Esophagus muscularis mucosa (tissue), 4 donors: ENCODE results near the gene PNISR. TPM values are rescaled to one million over a fixed set of nuclear protein-coding genes. Genes with fewer than 3 reads are reported as not detected.
"Not testable (repeated sequence)": the region's sequence is repeated elsewhere in the genome, so short reads cannot be mapped to it uniquely, and the experiment has no call there.

ENCODE experiments used
- DNase-seq: peaks from one replicate; pipeline ENCODE4 v3.0.0-alpha.2; 2017; ENCODE audit errors: extremely low spot score
- H3K27ac ChIP-seq, 4 donors: fragments of 200-600 bp; sonication (generic); replicated peaks in 1 of 4; 1 replicate in 3 of 4; 2 replicates in 1 of 4; pipeline ENCODE4 v1.5.1; 2016 to 2019; ENCODE audit warnings: mild to moderate bottlenecking in 1 of 4
- H3K27me3 ChIP-seq, 4 donors: fragments of 200-600 bp; sonication (generic); one replicate each; pipeline versions ENCODE4 v1.5.1 to v1.6.0; 2016 to 2019
- H3K36me3 ChIP-seq, 4 donors: fragments of 200-600 bp; sonication (generic); one replicate each; pipeline ENCODE4 v1.5.1; 2016 to 2019
- H3K4me1 ChIP-seq, 4 donors: fragments of 200-600 bp; sonication (generic); one replicate each; pipeline ENCODE4 v1.5.1; 2016 to 2019
- H3K4me3 ChIP-seq, 4 donors: fragments of 200-600 bp; sonication (generic); 1 replicate in 2 of 4; 2 replicates in 2 of 4; pipeline ENCODE4 v1.5.1; 2016 to 2019; ENCODE audit warnings: mild to moderate bottlenecking in 4 of 4, moderate library complexity in 1 of 4
- H3K9me3 ChIP-seq, 4 donors: fragments of 200-600 bp; sonication (generic); 1 replicate in 3 of 4; 2 replicates in 1 of 4; pipeline ENCODE4 v1.5.1; 2016 to 2019
- EP300 ChIP-seq: sonication (generic); formaldehyde crosslinking; IDR thresholded peaks from one replicate; pipeline ENCODE4 v1.6.1; 2017; ENCODE audit warnings: antibody characterized with exemption
- POLR2A ChIP-seq: fragments of 450-650 bp; IDR thresholded peaks from one replicate; pipeline ENCODE4 v1.6.1; 2017; ENCODE audit warnings: antibody characterized with exemption, moderate library complexity, mild to moderate bottlenecking, low read depth
- POLR2AphosphoS5 ChIP-seq, 2 donors: sonication (generic); formaldehyde crosslinking; IDR thresholded peaks; one replicate each; pipeline ENCODE4 v1.6.1; 2017; ENCODE audit warnings: antibody characterized with exemption in 2 of 2
- WGBS: methylation state at CpG from one replicate; pipeline ENCODE4 v1.1.5; 2018; 5-methylcytosine and 5-hydroxymethylcytosine counted together
- intact Hi-C: fragments of 100-400 bp; cut with DNase I; formaldehyde crosslinking; loops from one replicate; pipeline ENCODE4 v1.15.1; 2023
- total RNA-seq, 4 donors: library from RNA; depleted of rRNA; stranded (reverse); fragments of >200 nt; gene quantifications; one replicate each; pipeline versions ENCODE4 v1.1.0 to v1.2.1, GENCODE V29; 2016
- TF ChIP-seq, protein P1 (sequence below), 3 experiments: fragments of 200-600 bp in 2 of 3; fragments of 450-650 bp in 1 of 3; sonication (generic) in 2 of 3; IDR thresholded peaks; one replicate each; pipeline ENCODE4 v1.5.1; 2017 to 2019; ENCODE audit warnings: antibody characterized with exemption in 3 of 3, mild to moderate bottlenecking in 2 of 3, moderate library complexity in 1 of 3

PNISR gene, protein sequence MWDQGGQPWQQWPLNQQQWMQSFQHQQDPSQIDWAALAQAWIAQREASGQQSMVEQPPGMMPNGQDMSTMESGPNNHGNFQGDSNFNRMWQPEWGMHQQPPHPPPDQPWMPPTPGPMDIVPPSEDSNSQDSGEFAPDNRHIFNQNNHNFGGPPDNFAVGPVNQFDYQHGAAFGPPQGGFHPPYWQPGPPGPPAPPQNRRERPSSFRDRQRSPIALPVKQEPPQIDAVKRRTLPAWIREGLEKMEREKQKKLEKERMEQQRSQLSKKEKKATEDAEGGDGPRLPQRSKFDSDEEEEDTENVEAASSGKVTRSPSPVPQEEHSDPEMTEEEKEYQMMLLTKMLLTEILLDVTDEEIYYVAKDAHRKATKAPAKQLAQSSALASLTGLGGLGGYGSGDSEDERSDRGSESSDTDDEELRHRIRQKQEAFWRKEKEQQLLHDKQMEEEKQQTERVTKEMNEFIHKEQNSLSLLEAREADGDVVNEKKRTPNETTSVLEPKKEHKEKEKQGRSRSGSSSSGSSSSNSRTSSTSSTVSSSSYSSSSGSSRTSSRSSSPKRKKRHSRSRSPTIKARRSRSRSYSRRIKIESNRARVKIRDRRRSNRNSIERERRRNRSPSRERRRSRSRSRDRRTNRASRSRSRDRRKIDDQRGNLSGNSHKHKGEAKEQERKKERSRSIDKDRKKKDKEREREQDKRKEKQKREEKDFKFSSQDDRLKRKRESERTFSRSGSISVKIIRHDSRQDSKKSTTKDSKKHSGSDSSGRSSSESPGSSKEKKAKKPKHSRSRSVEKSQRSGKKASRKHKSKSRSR
- 100 to 1,000 TPM in 1 of 4 donors, 10 to 100 TPM in 3; 45.6 to 115 (median 57.4) TPM for total RNA-seq

GRCh38 chr6:99424761-99425646, at the start of gene PNISR:
PNISR (minus strand) TSS chr6:99425308; CDS start chr6:99414659, 10,649 bp downstream.
- TF ChIP-seq, protein P1, sequence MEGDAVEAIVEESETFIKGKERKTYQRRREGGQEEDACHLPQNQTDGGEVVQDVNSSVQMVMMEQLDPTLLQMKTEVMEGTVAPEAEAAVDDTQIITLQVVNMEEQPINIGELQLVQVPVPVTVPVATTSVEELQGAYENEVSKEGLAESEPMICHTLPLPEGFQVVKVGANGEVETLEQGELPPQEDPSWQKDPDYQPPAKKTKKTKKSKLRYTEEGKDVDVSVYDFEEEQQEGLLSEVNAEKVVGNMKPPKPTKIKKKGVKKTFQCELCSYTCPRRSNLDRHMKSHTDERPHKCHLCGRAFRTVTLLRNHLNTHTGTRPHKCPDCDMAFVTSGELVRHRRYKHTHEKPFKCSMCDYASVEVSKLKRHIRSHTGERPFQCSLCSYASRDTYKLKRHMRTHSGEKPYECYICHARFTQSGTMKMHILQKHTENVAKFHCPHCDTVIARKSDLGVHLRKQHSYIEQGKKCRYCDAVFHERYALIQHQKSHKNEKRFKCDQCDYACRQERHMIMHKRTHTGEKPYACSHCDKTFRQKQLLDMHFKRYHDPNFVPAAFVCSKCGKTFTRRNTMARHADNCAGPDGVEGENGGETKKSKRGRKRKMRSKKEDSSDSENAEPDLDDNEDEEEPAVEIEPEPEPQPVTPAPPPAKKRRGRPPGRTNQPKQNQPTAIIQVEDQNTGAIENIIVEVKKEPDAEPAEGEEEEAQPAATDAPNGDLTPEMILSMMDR (IDR thresholded peaks at IDR 0.05), result no peak
- TF ChIP-seq POLR2AphosphoS5 (IDR thresholded peaks at IDR 0.05), result peak; percentile 73 to 81
- Histone ChIP-seq H3K27ac (peak within 1 kb of the TSS; percentile 96 to 99 (median 97)), H3K4me3 (peak within 1 kb of the TSS; percentile 86 to 96 (median 93)), H3K4me1 (peaks cover 53 to 63% (median 62%) of the 10 kb centered on the region in 4 donors), H3K9me3 (no peaks in the 10 kb centered on the region), H3K27me3 (no peaks in the 10 kb centered on the region), H3K36me3 (peaks cover 0 to 6% (median 2%) of the 10 kb centered on the region in 4 donors)
- intact Hi-C loops, result loop anchor here (5.0 to 10.0 kb wide), 2 partner anchors 90 to 93 kb away; partner anchors contain the start of gene USP45
- WGBS, result under 1% methylated on average over 49 of the region's 53 CpGs
- peak; percentile 98 for DNase-seq

DNA sequence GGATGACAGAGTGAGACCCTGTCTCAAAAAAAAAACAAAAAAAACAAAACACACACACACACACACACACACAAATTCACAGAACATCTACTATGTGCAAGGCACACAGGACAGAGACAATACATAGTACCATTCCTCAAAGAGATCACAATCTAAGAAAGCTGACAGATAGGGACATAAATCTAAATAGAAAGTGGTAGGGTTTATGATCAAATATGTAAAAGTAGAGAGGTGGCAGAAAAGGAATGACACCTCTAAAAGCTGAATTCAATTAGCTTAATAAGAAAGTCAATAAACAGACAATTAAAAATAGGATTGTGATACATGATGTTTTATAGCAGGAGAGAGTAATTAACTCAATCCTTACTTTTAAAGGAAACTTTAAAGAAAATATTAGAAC, 48.6 kb upstream of the PNISR start:
- intact Hi-C loops, result loop anchor here (5.0 kb wide), 1 partner anchor 269 kb away; no protein-coding TSS in a partner anchor
- H3K36me3 ChIP-seq, result peaks cover 11 to 37% (median 23%) of the 10 kb centered on the region in 4 donors
- no peaks in the 10 kb centered on the region for H3K27me3 ChIP-seq
- no peak for DNase-seq
- no peaks in the 10 kb centered on the region for H3K4me1 ChIP-seq
- TF ChIP-seq POLR2A (no peak), EP300 (no peak), POLR2AphosphoS5 (IDR thresholded peaks at IDR 0.05) (no peak)
- TF ChIP-seq, protein P1 (IDR thresholded peaks at IDR 0.05), result no peak
- no peak overlapping the region for H3K4me3 ChIP-seq
- no peaks in the 10 kb centered on the region for H3K9me3 ChIP-seq
- H3K27ac ChIP-seq, result no peak overlapping the region

- TF ChIP-seq POLR2A (no peak), POLR2AphosphoS5 (IDR thresholded peaks at IDR 0.05) (no peak), EP300 (no peak)
- TF ChIP-seq, protein P1 (IDR thresholded peaks at IDR 0.05), result no peak
These were observed 46.5 kb upstream of the PNISR start for GRCh38 chr6:99471638-99472037.

GRCh38 chr6:99467509-99468106, 42.5 kb upstream of the PNISR start:
- intact Hi-C loops, result no loop called here
- H3K27ac ChIP-seq, result no peak overlapping the region
- 1% methylated on average over 3 of the region's 3 CpGs for WGBS

More at GRCh38 chr6:99471638-99472037, 46.5 kb upstream of the PNISR start:
- intact Hi-C loops, result loop anchor here (5.0 kb wide), 1 partner anchor 271 kb away; no protein-coding TSS in a partner anchor
- Histone ChIP-seq H3K27ac (no peak overlapping the region), H3K4me3 (no peak overlapping the region), H3K27me3 (no peaks in the 10 kb centered on the region), H3K4me1 (no peaks in the 10 kb centered on the region), H3K9me3 (no peaks in the 10 kb centered on the region), H3K36me3 (peaks cover 11 to 37% (median 20%) of the 10 kb centered on the region in 4 donors)
- DNase-seq, result no peak
- WGBS, result 94% methylated on average over 2 of the region's 2 CpGs

GRCh38 chr6:99459133-99459532, 34.0 kb upstream of the PNISR start:
- H3K9me3 ChIP-seq, DNase-seq, intact Hi-C loops, H3K27ac ChIP-seq, H3K4me1 ChIP-seq, H3K4me3 ChIP-seq, H3K27me3 ChIP-seq: not testable (repeated sequence)
- WGBS, result 97% methylated on average over 2 of the region's 2 CpGs
- H3K36me3 ChIP-seq, result peaks cover 0 to 20% (median 9%) of the 10 kb centered on the region in 4 donors

More at GRCh38 chr6:99467509-99468106, 42.5 kb upstream of the PNISR start:
- Histone ChIP-seq H3K27me3 (no peaks in the 10 kb centered on the region), H3K4me3 (no peak overlapping the region), H3K9me3 (no peaks in the 10 kb centered on the region), H3K4me1 (no peaks in the 10 kb centered on the region), H3K36me3 (peaks cover 0 to 24% (median 15%) of the 10 kb centered on the region in 4 donors)
- no peak for DNase-seq
- TF ChIP-seq, protein P1 (IDR thresholded peaks at IDR 0.05), result peak; percentile 53 to 69 (median 58)
- no peak for TF ChIP-seq POLR2AphosphoS5 (IDR thresholded peaks at IDR 0.05)
